Smooth muscle cell (in vitro differentiated cells): ENCODE measurements around the gene AP4B1. TPM values are rescaled to one million over a fixed set of nuclear protein-coding genes. Genes with fewer than 3 reads are reported as not detected.

Experiments
- DNase-seq: peaks from one replicate; lab custom pipeline; 2025; ENCODE audit not compliant: unreplicated experiment; lab: John Stamatoyannopoulos, UW
- H2AFZ ChIP-seq: fragments of 200-600 bp; sonication (generic); 2 replicates; pipeline ENCODE4 v1.6.0; 2016; ENCODE audit warnings: antibody characterized with exemption, low read depth, mild to moderate bottlenecking
- H3F3A ChIP-seq: fragments of 200-600 bp; sonication (generic); 2 replicates; pipeline ENCODE4 v1.6.0; 2017; ENCODE audit warnings: antibody characterized with exemption, low read depth
- H3K27ac ChIP-seq: fragments of 200-600 bp; sonication (generic); 2 replicates; pipeline ENCODE4 v1.5.1; 2016; ENCODE audit warnings: low read depth, mild to moderate bottlenecking
- H3K27me3 ChIP-seq: fragments of 200-600 bp; sonication (generic); 2 replicates; pipeline ENCODE4 v1.6.1; 2016; ENCODE audit warnings: low read depth, mild to moderate bottlenecking
- H3K36me3 ChIP-seq: fragments of 200-600 bp; sonication (generic); 2 replicates; pipeline ENCODE4 v1.5.1; 2016; ENCODE audit warnings: low read depth
- H3K4me1 ChIP-seq: fragments of 200-600 bp; sonication (generic); 2 replicates; pipeline ENCODE4 v1.5.1; 2016; ENCODE audit warnings: low read depth
- H3K4me2 ChIP-seq: fragments of 200-600 bp; sonication (generic); 2 replicates; pipeline ENCODE4 v1.6.0; 2016; ENCODE audit warnings: mild to moderate bottlenecking
- H3K4me3 ChIP-seq: fragments of 200-600 bp; sonication (generic); 2 replicates; pipeline ENCODE4 v1.5.1; 2016; ENCODE audit warnings: mild to moderate bottlenecking
- H3K79me2 ChIP-seq: fragments of 200-600 bp; sonication (generic); 2 replicates; pipeline ENCODE4 v1.6.0; 2016; ENCODE audit warnings: low read depth, mild to moderate bottlenecking
- H3K9ac ChIP-seq: fragments of 200-600 bp; sonication (generic); 2 replicates; pipeline ENCODE4 v1.6.0; 2016; ENCODE audit warnings: low read depth
- H3K9me3 ChIP-seq: fragments of 200-600 bp; sonication (generic); replicated peaks from 2 replicates; pipeline ENCODE4 v1.5.1; 2016; ENCODE audit warnings: low read depth
- H4K20me1 ChIP-seq: fragments of 200-600 bp; sonication (generic); 2 replicates; pipeline ENCODE4 v1.6.0; 2016; ENCODE audit warnings: low read depth
- CTCF ChIP-seq: fragments of 200-600 bp; sonication (generic); IDR thresholded peaks from 2 replicates; pipeline ENCODE4 v1.5.1; 2017; ENCODE audit warnings: borderline replicate concordance, mild to moderate bottlenecking, antibody characterized with exemption; ENCODE audit not compliant: insufficient read depth, poor library complexity, severe bottlenecking
- WGBS: methylation state at CpG from one replicate; pipeline ENCODE4 v1.1.7; 2016; ENCODE audit warnings: low lambda C conversion rate; 5-methylcytosine and 5-hydroxymethylcytosine counted together
- polyA plus RNA-seq: library from polyadenylated mRNA; unstranded; fragments of >200 nt; fragmentation: Nextera tagmentation; extraction: Ambion mirVana; gene quantifications from 2 replicates; pipeline ENCODE4 v1.2.1, GENCODE V29; 2016
- total RNA-seq: library from RNA; depleted of rRNA; stranded (reverse); fragments of >200 nt; gene quantifications from 2 replicates; pipeline ENCODE4 v1.2.3, GENCODE V29; 2014

Gene AP4B1
- total and polyA plus RNA-seq, 2 experiments from 2014 or later: 11.6 to 17.3 TPM

DNA sequence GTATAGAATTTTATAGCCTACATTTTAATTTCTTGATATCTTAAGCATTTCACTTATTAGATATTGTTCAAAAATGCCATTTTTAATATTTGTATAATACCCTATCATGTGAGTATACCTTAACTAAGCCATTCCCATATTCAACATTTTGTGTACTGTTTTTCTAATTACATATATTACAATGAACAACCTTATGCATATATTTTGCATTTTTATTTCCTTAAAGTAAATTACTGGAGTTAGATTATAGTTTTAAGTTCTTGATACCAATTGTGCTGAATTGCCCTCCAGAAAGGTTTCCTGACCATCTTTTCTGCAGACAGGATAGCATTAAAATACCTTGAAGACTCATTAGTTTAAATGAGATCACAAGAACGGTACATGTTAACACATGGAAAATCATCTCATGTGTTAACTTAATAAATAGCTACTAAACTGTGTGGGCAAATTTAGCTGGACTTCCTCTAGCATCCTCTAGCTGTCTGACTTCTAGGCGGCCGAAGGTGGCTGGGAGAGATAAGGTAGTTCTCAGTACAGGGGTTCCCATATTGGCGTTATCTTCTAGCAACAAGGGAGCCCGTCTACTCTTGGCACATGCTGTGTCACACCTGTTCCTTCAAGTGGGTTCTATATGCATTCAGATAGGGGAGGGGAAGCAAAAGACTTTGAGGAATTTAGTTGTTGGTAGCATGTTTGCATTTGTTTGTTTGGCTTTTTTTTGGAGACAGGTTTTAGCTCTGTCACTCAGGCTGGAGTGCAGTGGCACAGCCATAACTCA lies 9.5 kb upstream of the AP4B1 start:
- Histone ChIP-seq H2AFZ (no peak overlapping the region), H3K9me3 (no peaks in the 10 kb centered on the region), H3K36me3 (no peaks in the 10 kb centered on the region), H3K27ac (no peak overlapping the region), H3K4me3 (no peak overlapping the region), H3K79me2 (no peaks in the 10 kb centered on the region), H4K20me1 (no peaks in the 10 kb centered on the region), H3K9ac (no peak overlapping the region), H3F3A (no peaks in the 10 kb centered on the region), H3K4me1 (no peaks in the 10 kb centered on the region), H3K4me2 (no peak overlapping the region), H3K27me3 (no peaks in the 10 kb centered on the region)
- no peak for TF ChIP-seq CTCF
- DNase-seq: no peak
- whole genome bisulfite sequencing: 95% methylated on average over 5 of the region's 5 CpGs

DNA sequence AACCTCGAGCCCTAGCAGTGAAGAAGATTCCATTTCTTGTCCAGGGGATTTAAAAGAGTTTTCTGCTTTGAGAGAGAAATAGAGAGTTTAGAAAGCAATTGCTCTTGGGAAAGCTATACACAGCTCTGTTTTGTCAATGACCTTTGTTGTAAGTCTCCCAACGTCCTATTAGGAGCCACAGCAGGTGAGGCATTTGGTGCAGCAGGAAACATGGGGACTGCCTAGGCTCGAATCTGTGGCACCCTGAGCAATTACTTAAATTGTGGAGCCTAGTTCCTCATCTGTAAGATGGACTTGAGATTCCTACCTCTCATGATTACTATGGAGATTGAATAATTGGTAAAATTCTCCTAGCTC lies 8.7 kb upstream of the AP4B1 start:
- H3F3A ChIP-seq: no peaks in the 10 kb centered on the region
- H3K36me3 ChIP-seq: no peaks in the 10 kb centered on the region
- no peaks in the 10 kb centered on the region for H3K27me3 ChIP-seq
- H3K9me3 ChIP-seq: no peaks in the 10 kb centered on the region
- no peak for TF ChIP-seq CTCF
- H3K4me3 ChIP-seq: no peak overlapping the region
- H3K4me1 ChIP-seq: no peaks in the 10 kb centered on the region
- H3K27ac ChIP-seq: no peak overlapping the region
- DNase-seq: no peak
- H3K79me2 ChIP-seq: no peaks in the 10 kb centered on the region
- H3K9ac ChIP-seq: no peak overlapping the region
- no peak overlapping the region for H2AFZ ChIP-seq
- no peaks in the 10 kb centered on the region for H4K20me1 ChIP-seq
- WGBS: 94% methylated on average over 3 of the region's 3 CpGs
- H3K4me2 ChIP-seq: no peak overlapping the region

GRCh38 chr1:113912594-113913311 lies 8.2 kb upstream of the AP4B1 start:
- H4K20me1 ChIP-seq: no peaks in the 10 kb centered on the region
- no peak overlapping the region for H2AFZ ChIP-seq
- WGBS: 82% methylated on average over 6 of the region's 6 CpGs
- TF ChIP-seq CTCF: no peak
- H3K36me3 ChIP-seq: no peaks in the 10 kb centered on the region
- H3K9me3 ChIP-seq: no peaks in the 10 kb centered on the region
- no peak for DNase-seq
- H3F3A ChIP-seq: no peaks in the 10 kb centered on the region
- no peak overlapping the region for H3K4me2 ChIP-seq
- H3K27me3 ChIP-seq: no peaks in the 10 kb centered on the region
- no peaks in the 10 kb centered on the region for H3K79me2 ChIP-seq
- H3K27ac ChIP-seq: no peak overlapping the region
- H3K4me1 ChIP-seq: no peaks in the 10 kb centered on the region
- H3K4me3 ChIP-seq: no peak overlapping the region
- H3K9ac ChIP-seq: no peak overlapping the region
